Uterus (tissue), 4 donors: Measurements from ENCODE around the gene SH3GL2. TPM values are rescaled to one million over a fixed set of nuclear protein-coding genes. Genes with fewer than 3 reads are reported as not detected.

ENCODE experiments used
- DNase-seq, 2 donors: peaks; one replicate each; pipeline ENCODE4 v3.0.0-alpha.2; 2019 to 2020
- H3K27ac ChIP-seq, 2 donors: fragments of 200-600 bp; sonication (generic); 1 replicate in 1 of 2; 2 replicates in 1 of 2; pipeline ENCODE4 v1.5.1; 2016 to 2018
- H3K27me3 ChIP-seq, 2 donors: fragments of 200-600 bp; sonication (generic); one replicate each; pipeline ENCODE4 v1.5.1; 2018 to 2019; ENCODE audit warnings: control low read depth in 1 of 2
- H3K36me3 ChIP-seq, 2 donors: fragments of 200-600 bp; sonication (generic); one replicate each; pipeline ENCODE4 v1.5.1; 2019; ENCODE audit warnings: control low read depth in 1 of 2
- H3K4me1 ChIP-seq, 2 donors: fragments of 200-600 bp; sonication (generic); one replicate each; pipeline ENCODE4 v1.5.1; 2018 to 2019; ENCODE audit warnings: control low read depth in 1 of 2
- H3K4me3 ChIP-seq, 2 donors: fragments of 200-600 bp; sonication (generic); 1 replicate in 1 of 2; 2 replicates in 1 of 2; pipeline ENCODE4 v1.5.1; 2018 to 2019; ENCODE audit warnings: mild to moderate bottlenecking in 1 of 2
- H3K9me3 ChIP-seq, 2 donors: fragments of 200-600 bp; sonication (generic); one replicate each; pipeline ENCODE4 v1.5.1; 2019; ENCODE audit warnings: control low read depth in 1 of 2
- CTCF ChIP-seq, 4 experiments: fragments of 200-600 bp in 2 of 4; fragments of 450-650 bp in 2 of 4; sonication (generic) in 2 of 4; IDR thresholded peaks; one replicate each; pipeline ENCODE4 v1.5.1; 2016 to 2019; ENCODE audit warnings: antibody characterized with exemption in 4 of 4, mild to moderate bottlenecking in 2 of 4, moderate library complexity in 1 of 4
- POLR2A ChIP-seq, 2 donors: fragments of 450-650 bp; IDR thresholded peaks; one replicate each; pipeline ENCODE4 v1.6.1; 2016; ENCODE audit warnings: antibody characterized with exemption in 2 of 2, mild to moderate bottlenecking in 1 of 2, moderate library complexity in 1 of 2
- intact Hi-C: fragments of 100-400 bp; cut with DNase I; formaldehyde crosslinking; loops from one replicate; pipeline ENCODE4 v1.15.1; 2023; ENCODE audit warnings: low total_unique reads
- total RNA-seq, 4 donors: library from RNA; depleted of rRNA in 3 of 4; stranded (reverse); fragments of >200 nt in 3 of 4; gene quantifications; one replicate each; pipeline versions ENCODE4 v1.1.0 to v1.2.4, GENCODE V29; 2014 to 2023
- donor health status: DM: yes; HTN: yes; CAD: no.

The SH3GL2 gene
- total RNA-seq, 4 donors from 2014 or later = 2.4 to 7.0 (median 2.4) TPM; not detected in 1

GRCh38 chr9:17551023-17551422 is 27.8 kb upstream of the SH3GL2 start:
- Histone ChIP-seq H3K4me1 (no peaks in the 10 kb centered on the region), H3K36me3 (no peaks in the 10 kb centered on the region), H3K9me3 (peaks cover 0 to 3% of the 10 kb centered on the region in 2 donors), H3K4me3 (no peak overlapping the region), H3K27me3 (no peaks in the 10 kb centered on the region), H3K27ac (no peak overlapping the region)
- no peak for DNase-seq
- no peak for TF ChIP-seq CTCF (IDR thresholded peaks at IDR 0.05)
- no peak for TF ChIP-seq POLR2A (IDR thresholded peaks at IDR 0.05)
- intact Hi-C loops = no loop called here

GRCh38 chr9:17555362-17556054 is 23.4 kb upstream of the SH3GL2 start:
- Histone ChIP-seq H3K9me3 (no peaks in the 10 kb centered on the region), H3K27ac (no peak overlapping the region), H3K27me3 (no peaks in the 10 kb centered on the region), H3K36me3 (no peaks in the 10 kb centered on the region), H3K4me1 (no peaks in the 10 kb centered on the region), H3K4me3 (no peak overlapping the region)
- TF ChIP-seq POLR2A (IDR thresholded peaks at IDR 0.05) = no peak
- no peak for TF ChIP-seq CTCF (IDR thresholded peaks at IDR 0.05)
- DNase-seq = no peak
- intact Hi-C loops = no loop called here

- intact Hi-C loops = no loop called here
These were observed 22.6 kb upstream of the SH3GL2 start for GRCh38 chr9:17556255-17556654.

GRCh38 chr9:17556935-17557334 is 21.9 kb upstream of the SH3GL2 start:
- TF ChIP-seq CTCF (IDR thresholded peaks at IDR 0.05) (no peak), POLR2A (IDR thresholded peaks at IDR 0.05) (no peak)
- H3K9me3 ChIP-seq = no peaks in the 10 kb centered on the region
- no peak for DNase-seq
- H3K27ac ChIP-seq = peak overlapping the region in 1 of 2 donors; percentile 22
- H3K4me3 ChIP-seq = no peak overlapping the region
- no peaks in the 10 kb centered on the region for H3K4me1 ChIP-seq
- intact Hi-C loops = no loop called here
- H3K36me3 ChIP-seq = no peaks in the 10 kb centered on the region
- no peaks in the 10 kb centered on the region for H3K27me3 ChIP-seq

More at GRCh38 chr9:17556255-17556654, 22.6 kb upstream of the SH3GL2 start:
- Histone ChIP-seq H3K36me3 (no peaks in the 10 kb centered on the region), H3K27me3 (no peaks in the 10 kb centered on the region), H3K27ac (peak overlapping the region in 1 of 2 donors; percentile 22), H3K4me1 (no peaks in the 10 kb centered on the region), H3K9me3 (no peaks in the 10 kb centered on the region), H3K4me3 (no peak overlapping the region)
- TF ChIP-seq POLR2A (IDR thresholded peaks at IDR 0.05) = no peak
- TF ChIP-seq CTCF (IDR thresholded peaks at IDR 0.05) = no peak
- DNase-seq = no peak

- no peak overlapping the region for H3K27ac ChIP-seq
- no peak for TF ChIP-seq POLR2A (IDR thresholded peaks at IDR 0.05)
- no peak for TF ChIP-seq CTCF (IDR thresholded peaks at IDR 0.05)
These were observed 7.0 kb upstream of the SH3GL2 start for GRCh38 chr9:17571825-17572224.

More at GRCh38 chr9:17571825-17572224, 7.0 kb upstream of the SH3GL2 start:
- DNase-seq = no peak
- H3K27me3 ChIP-seq = no peaks in the 10 kb centered on the region
- H3K4me1 ChIP-seq = no peaks in the 10 kb centered on the region
- no peaks in the 10 kb centered on the region for H3K36me3 ChIP-seq
- H3K4me3 ChIP-seq = no peak overlapping the region
- intact Hi-C loops = no loop called here
- no peaks in the 10 kb centered on the region for H3K9me3 ChIP-seq
